ENCODE measurements around the gene GOLGA3.

The GOLGA3 gene

DNA sequence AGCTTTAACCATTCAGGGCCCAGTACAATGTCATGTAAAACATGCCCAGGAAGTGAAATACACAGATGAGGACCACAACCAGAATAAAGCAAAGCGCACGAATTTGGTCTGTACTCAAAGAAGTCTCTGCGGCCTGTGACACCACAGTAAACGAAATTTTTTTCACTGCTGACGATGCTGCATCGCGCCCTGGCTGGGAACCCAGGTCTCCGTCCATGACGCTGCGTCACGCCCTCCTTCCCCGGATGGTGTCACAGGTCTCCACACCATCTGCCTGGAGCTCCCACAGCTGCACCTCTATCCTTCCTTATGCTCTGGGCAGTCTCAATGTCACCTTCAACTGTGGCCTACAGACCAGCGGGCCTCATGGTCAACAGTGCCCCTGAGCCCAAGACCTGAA is 84.8 kb downstream of the GOLGA3 start:
- DNase-seq, result no peak

DNA sequence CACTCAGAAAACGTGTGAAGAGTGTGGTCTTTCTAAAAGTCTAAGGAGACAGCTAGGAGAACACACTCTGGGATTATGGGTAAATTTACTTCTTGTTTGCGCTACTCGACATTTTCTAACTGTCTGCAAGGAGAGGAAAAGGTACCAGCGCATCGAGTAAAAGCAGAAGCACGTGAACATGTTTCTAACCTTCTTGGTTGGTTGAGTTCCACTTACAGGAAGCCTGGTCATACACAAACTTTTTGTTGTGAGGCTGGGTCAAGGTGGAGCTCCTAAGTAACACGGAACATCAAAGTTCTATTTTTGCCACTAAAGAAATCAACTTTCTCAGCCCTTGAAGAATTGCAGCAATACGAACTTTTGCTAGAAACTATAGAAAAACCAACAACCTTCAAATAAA is 87.0 kb downstream of the GOLGA3 start:
- DNase-seq, result no peak

DNA sequence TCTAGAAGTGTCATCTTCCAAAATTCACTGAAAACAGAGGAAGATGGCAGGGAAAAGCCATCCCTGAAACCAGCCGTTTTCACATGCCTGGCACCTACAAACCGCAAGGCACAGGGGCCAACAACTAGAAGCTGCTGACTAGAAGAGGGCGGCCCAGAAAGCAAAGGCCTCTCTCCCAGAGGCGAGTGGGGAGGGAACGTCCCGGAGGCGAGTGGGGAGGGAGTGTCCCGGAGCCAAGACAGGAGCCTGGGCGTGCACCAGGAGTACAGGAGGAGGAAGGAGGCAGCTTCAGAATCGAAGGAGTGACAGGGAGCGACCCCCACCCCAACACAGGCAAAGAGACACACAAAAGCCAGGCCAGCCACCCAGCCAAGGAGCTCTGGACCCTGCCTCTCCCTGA is 88.0 kb downstream of the GOLGA3 start:
- DNase-seq, result no peak

DNA sequence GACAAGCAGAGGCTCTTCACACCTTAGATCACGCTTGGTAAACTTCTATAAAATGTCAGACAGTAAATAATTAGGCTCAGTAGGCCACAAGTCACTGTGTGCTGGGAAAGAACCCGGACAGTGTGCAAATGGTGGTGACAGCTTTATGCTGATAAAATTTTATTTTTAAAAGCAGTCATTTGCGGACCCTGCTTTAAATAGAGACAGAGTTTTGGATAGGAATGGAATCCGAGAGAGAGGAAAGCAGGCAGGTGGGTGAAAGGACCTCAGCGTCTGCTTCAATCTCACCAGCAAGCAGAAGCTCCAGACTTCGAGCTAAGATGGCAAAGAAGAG is 88.4 kb downstream of the GOLGA3 start:
- DNase-seq, result no peak

DNA sequence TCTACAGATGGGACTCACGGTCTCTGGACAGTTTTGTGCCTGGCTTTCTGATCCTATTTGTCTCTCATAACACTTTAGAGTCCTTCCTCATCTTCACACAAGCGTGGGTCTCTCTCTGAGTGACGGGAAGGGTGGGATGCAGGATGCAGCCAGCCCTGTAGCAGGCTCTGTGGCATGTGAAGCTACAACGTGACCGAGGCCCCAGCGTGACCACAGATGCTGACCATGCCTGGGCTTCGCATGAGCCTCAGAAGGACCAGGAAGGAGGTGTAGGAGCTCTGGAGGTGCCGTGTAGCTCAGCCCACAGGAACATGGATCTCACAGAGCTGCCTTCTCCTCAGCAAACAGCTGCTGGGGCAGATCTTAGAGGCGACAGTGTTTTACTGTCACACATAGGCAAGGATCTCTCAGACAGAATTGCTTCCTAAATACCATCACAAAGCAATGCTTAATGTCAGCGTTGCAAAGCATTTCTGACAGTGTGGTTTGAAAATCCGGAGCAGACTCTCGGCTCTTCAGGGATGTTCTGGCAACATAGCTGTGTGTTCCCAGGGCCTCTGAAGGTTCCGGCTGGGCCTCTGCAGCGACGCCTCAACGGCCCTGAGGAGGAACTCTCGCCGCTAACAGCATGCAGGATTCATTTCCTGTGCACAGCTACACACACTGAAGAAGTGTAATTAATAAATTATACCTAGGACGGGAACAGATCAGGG is 88.9 kb downstream of the GOLGA3 start:
- DNase-seq, result no peak

DNA sequence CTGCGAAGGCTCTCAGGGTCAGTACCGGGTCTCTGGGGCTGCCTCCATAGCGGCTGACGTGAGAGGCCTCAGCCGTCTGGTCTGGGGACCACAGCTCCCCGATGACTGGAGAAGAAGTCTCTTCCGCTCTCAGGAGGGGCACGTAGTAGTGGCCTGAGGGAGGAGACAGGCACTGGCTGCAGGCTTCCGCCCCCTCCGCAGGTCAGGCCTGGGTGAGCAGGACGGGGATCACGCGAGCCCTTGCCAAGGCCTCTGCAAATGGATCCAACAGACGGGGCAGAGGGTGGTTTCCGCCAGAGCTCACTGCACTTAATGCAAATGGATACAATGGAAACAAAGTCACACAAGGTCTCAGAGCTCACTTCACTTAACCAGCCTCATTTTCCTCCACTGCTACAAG is 91.8 kb downstream of the GOLGA3 start:
- no peak for DNase-seq

DNA sequence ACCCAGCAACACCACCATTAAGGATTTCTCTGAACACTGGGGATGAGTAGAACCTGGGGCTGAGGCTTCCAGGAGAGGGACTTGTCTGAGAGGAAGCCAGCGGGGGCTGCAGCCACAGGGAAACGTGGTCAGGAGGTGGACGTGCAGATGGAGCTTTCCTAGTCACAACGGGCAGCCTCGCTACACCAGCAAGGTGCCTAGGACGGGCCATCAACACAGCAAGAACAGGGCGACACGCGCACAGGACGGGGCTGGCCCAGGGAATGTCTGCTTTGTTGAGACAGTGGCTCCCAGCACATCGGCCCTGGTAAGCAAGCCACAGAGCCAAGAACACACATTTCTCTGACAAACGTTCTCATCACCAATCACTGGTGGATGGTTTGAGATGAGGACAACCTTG is 92.3 kb downstream of the GOLGA3 start:
- DNase-seq, result no peak

DNA sequence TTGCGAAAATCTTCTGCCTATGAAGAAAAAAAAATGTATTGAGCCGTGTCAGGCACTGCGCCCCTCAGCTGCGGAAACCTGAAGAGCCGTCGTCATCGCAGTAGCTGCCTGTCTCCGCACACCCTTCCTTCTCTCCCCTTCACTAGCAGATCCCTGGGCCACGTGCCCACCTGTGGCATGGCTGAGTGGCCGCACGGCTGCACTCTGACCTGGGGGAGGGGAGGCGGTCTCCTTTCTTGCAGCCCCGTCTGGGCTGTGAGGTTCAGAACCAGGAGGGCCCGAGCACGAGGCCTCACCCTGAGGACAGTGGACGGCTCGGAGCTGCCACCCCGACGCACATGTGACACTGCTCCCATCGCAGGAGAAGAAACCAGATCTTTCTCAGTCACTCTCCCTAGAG is 93.2 kb downstream of the GOLGA3 start:
- no peak for DNase-seq

DNA sequence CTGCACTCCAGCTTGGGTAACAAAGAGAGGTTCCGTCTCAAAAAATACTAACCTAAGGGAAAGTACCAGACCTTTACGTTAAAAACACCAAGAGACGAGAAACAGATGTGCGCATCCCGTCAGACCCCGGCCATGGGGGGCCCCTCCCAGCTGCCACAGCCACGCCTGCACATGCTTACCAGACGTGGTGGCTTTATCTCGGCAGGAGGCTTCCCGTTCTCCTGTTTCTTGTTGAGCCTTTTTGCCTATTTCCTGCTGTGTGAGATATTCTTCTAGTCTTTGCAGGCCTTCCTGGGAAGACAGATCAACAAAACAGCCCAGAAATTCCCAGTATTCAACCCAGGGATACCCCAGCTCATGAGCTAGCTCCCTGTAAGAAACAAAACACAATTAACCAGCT is 94.5 kb downstream of the GOLGA3 start:
- DNase-seq, result no peak

DNA sequence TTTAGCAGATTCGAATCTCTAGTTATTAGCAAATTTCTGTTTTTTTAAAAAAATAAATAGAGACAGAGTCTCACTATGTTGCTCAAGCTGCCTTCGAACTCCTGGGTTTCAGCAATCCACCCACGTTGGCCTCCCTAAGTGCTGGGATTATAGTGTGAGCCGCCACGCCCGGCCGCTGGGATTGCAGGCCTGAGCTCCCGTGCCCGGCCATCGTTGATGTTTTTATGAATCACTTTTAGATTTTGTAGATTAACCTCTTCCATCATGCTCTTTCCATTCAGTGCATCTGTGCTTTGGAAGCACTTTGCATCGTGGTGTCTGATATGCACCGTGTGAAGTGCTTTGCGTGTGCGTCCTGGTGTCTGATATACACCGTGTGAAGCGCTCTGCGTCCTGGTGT is 97.1 kb downstream of the GOLGA3 start:
- no peak for DNase-seq

DNA sequence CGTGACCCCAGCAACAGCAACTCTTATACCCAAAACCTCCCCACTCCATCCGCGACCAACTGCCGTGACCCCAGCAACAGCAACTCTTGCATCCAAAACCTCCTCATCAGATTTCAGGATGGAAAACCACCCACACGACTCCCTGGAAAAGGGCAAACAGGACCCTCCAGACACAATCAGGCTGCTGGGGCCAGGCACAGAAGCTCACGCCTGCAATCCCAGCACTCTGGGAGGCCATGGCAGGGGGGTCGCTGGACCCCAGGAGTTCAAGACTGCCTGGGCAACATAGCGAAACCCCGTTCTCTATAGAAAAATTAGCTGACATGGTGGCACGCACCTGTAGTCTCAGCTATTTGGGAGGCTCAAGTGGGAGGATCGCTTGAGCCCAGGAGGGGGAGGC is 98.3 kb downstream of the GOLGA3 start:
- DNase-seq, result no peak

DNA sequence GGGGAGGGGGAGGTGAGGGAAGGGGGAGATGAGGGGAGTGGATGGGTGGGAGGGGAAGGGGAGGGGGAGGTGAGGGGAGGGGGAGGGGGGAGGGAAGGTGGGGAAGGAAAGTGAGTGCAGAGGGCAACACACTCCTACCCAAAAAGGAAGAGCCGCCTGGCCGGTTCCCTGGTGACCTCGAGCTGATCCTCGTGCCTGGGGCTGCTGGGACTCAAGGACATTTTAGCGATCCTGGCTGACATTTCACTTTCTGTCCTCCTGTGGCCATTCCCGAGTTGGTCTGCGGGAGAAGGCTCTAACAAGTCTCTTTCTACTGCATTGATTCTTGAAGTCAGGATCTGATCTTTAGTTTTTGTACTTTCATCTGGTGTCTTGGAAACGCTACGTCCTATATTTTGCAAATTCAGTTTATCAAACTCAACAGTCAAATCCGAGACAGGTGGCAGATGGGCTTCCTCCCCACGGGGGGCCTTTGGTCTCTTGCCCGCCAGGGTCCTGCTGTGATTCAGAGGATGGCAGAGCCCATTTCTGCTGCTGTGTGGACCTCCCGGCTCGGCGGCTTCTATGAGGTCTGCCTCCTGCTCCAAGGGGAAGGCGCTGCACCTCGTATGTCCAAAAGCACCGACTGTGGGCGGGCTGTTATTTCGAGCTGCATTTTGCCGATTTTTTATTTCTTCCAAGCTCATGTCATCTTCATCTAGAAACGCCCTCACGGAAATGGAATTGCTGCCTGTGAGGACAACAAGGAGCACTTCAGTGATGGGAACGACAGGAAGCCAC is 98.9 kb downstream of the GOLGA3 start:
- DNase-seq, result no peak

DNA sequence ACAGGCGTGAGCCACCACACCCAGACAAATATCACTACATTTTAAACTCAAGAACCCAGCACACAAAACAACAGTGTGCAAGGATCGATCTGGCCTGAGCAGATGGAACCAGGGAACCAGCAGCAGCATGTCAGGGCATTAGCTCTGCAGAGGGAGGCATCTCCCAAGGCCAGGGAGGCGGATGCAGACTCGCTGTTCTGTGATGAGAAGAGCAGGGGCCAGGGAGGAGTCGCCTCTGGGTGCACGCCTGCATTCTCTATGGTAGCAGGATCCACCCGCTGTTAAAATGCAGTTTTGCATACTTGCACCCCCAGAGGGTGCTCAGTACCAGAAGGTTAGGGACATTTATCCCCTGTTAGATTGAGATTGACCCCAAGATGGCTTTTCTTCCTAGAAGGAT is 100.2 kb downstream of the GOLGA3 start:
- DNase-seq, result no peak

DNA sequence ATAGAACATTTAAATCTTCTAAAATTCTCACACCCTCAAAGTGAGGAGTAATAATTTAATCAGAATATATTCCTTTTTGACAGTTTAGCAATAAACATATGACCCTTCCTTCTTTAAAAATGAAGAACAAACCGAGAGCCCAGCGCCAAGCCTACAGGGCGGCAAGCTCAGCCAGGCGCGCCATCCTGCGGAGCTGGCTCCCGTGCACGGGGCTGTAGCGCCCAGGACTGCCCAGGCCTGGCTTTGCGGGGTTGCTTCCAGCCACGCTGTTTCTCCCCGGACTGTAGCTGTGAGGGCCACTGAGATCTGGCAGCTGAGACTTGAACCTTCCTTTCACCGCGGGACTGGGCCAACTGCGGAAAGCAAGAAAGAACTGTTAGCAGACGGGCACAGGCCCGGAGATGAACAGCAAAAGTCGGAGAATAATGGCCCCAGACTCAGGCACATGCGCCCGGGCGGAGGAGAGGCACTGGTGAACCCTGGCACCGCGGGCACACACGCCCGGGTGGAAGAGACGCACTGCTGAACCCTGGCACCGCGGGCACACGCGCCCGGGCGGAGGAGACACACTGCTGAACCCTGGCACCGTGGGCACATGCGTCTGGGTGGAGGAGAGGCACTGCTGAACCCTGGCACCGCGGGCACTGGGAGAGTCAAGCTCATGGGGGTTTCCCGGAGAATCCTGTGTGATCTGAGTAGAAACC is 101.4 kb downstream of the GOLGA3 start:
- no peak for DNase-seq

DNA sequence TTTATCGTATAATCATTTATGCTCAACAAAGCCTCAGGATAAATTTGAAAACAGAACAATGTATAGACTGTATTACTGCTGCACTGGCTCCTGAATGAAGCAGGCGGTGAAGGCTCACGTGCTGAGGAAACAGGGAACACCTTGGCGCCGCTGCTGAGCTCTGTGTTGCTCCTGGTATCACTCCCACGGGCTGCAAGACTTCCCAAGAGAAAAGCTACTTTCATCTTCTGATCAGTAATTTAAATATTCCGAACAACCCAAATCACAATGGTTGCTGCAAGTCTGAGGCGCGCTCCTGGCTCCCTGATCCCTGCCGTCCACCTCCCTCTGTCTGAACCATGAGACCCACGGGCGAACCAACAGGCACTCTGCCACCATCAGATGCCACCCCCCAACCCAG is 102.3 kb downstream of the GOLGA3 start:
- no peak for DNase-seq

DNA sequence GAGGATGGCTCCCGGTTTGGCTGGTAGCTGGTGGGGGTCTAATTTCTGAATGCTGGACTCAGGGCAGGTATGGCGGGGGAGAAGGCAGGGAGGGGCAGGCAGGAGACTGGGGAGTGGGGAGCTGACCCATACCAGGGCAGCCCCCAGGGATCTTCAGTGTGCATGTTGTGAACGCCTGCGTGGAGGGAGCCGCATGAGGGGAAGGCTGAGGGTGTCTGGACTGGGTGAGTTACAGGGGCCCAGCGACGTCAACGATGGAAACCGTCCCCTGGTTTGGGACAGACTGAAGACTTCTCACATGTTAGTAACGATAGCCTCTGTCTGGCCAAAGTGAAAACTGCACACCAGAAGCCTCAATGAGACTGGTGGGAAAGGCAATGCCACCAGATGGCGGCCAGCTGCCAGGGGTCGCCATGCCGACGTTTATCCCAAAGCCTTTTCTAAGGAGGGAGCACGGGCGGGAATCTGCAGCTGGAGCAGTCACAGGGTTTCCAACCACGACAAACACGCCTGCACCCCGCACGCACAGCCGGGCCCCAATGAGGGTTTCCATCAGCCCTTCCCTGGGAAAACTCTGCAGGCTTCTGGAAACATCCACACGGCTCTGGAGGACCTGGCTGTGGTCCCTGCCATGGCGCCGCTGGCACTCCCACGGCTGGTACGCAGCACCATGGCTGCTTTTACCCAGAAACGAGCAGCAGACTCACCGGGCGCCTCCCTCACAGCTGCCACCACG is 104.0 kb downstream of the GOLGA3 start:
- no peak for DNase-seq

DNA sequence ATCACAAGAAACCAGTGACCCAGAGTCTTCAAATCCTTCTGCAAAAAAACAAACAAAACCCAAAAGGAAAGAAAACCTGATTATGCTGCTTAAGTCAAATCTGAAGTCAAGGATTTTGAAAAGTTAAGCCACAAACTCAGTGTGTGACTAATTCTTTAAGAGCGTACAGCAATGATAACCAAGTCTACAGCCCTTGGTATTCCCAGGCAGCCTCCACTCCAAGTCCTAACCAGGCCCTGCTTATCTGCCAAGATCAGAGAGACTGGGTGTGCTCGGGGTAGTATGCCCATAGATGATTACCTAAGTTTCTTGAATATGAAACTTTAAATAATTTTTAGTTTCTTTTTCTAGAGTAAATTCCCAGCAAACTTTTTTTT is 104.9 kb downstream of the GOLGA3 start:
- no peak for DNase-seq

DNA sequence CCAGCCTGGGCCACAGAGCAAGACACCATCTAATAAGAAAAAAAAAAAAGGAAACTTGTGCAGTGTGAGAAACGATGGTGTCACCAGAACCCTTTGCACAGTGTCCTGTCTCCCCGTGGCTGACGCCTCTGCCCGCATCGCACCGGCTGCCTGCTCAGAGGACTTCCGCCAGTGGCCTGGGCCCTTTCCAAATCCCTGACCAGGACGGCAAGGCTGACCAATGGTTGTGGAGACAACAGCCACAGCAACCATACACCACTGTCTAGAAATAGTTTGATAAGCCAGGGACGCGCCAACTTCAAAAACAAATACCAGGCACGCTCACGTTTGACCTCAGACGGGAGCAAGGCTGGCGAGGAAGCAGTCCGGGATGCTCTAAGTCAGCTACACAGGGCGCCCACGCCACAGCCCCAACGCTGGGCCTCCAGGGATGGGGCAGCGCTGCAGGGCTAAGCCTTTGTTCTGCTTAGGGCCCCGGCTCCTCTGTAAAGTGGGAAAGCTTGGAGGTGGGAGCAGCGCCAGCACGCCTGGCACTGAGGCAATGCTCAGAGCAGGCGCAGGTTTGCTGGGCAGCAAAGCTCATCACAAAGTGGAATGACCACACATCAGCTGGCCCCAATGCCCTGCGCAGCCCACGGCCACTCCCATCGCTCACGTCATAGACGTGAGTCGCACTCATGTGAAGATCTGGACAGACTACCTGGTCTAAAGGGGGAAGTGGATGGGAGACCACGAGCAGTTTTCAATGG is 105.5 kb downstream of the GOLGA3 start:
- DNase-seq, result no peak

DNA sequence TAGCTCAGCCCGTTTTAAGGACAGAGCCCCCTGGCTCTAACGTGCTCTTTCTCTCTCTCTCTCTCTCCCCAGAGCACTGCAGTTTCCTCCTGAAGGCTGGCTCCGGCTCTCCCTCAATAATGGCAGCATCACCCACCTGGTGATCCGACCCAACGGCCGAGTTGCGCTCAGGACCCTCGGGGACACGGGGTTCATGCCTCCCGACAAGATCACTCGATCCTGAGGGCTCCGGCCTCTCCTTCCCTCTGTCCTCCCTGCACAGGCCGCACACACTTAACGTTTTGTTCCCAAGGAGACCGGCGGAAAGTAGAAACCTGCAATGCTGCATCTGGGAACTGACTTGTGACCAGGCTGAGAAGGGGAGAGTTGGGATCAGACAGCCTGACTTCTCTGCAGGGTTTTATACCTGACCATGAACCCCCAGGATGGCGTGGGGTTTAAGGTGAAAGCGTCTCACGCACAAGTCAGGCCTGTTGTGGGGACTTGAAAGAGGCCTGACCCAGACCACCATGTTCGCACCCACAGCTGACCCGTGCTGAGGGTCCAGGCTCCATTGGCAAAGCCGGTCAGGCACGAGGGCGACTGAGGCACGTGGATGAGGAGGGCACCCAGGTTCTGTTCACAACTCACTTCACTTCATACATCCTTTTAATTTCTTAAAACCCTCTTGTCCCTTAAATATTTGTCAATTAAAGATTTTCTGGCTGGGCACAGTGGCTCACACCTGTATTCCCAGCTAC is 107.9 kb downstream of the GOLGA3 start:
- DNase-seq, result no peak

DNA sequence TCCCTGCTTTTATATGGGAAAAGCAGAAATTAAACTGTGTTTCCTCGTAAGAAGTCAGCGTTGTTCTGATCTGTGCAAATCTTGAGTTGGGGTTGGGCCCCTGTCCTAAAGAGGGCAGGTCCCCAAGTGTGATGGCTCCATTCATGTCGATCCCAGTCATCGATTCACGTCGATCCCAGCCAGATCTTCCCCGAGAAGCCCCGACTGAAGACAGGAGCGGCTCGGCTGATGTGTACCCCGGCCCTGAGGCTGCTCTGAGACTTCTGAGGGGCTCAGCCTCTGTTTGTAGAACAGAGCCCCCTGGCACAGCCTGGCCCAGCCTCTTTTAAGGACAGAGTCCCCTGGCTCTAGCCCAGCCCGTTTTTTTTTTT is 108.7 kb downstream of the GOLGA3 start:
- DNase-seq, result no peak

DNA sequence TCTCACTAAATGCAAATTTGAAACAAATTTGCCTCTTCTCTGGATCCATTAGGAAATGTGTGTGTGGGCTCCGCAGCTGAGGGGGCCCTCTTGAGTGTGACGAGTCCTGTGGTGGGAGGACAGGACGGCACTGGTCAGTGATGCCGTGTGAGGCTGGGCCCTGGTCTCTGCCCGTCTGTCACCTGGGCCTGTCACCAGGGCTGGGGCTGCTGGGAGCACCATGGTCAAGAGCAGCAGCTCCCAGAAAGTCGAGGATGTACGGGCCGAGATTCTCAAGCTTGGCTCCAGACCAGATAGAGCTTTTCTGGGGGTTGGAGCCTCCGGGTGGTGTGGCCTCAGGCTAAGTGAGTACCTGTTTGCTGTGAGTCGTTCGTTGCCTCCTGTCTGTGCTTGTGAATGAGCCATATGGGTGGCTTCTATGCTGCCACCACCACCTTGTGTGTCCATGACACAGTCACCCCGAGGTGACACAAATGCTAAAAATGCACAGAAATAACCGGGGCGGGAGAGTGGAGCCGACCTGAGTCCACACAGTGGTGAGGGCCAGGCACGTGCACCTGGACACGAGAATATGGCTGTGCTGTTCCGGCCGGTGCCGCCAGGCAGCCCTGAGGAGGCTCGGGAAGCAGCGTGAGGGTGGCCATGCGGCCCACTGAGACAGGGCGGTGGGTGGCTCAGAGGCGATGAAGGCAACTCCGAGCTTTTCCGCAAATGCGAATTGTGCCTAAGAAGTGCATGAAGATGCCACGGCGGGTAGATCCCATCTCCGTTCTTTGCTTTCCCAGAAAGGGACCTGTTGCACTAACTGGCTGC is 109.3 kb downstream of the GOLGA3 start:
- DNase-seq, result no peak

All from Kasumi-1 (cell line).